K562 (cell line): ENCODE data around the gene SETX. TPM values are rescaled to one million over a fixed set of nuclear protein-coding genes. Genes with fewer than 3 reads are reported as not detected.

Experiments
- ATAC-seq: fragments of 200-7000 bp; cut with Tn5 transposase; 3 replicates; pipeline ENCODE4 v1.9.1; 2020; ENCODE audit warnings: moderate library complexity
- BruUV-seq: library from RNA; stranded (reverse); fragments of 400-500 nt; replicated peaks from 2 replicates; lab custom pipeline; 2021; lab: Mats Ljungman, UMichigan
- CTCF ChIA-PET: fragments of 300-600 bp; formaldehyde crosslinking; extraction: SDS; loops from one replicate; lab custom pipeline; 2021; ENCODE audit warnings: low intra/inter-chr PET ratio; lab: Yijun Ruan, JAX
- POLR2A ChIA-PET: fragments of 300-600, 350-650 bp; sonication (Branson Sonifier 250); formaldehyde crosslinking; extraction: SDS; loops from one replicate; lab custom pipeline; 2021; ENCODE audit warnings: antibody characterized with exemption, inconsistent platforms; lab: Yijun Ruan, JAX
- DNase-seq, 4 experiments: peaks; one replicate each; pipeline versions ENCODE4 v3.0.0 to v3.0.0-alpha.2; 2011 to 2018; ENCODE audit warnings: low spot score in 3 of 4, mixed read lengths in 3 of 4; ENCODE audit errors: extremely low read depth in 1 of 4
- FAIRE-seq: peaks from 2 replicates; lab custom pipeline; 2011; peaks lifted over from hg19 to GRCh38; lab: Jason Lieb, UNC
- H2AFZ ChIP-seq: 2 replicates; pipeline ENCODE4 v1.6.0; 2011; ENCODE audit warnings: low read depth, low read length, control low read depth, inconsistent platforms
- H3K27ac ChIP-seq: fragments of 200-600 bp; 3 replicates; pipeline ENCODE4 v1.8.0; 2011; ENCODE audit warnings: low read depth, mild to moderate bottlenecking, control low read depth, inconsistent platforms, low read length, moderate library complexity, mixed read lengths; ENCODE audit errors: extremely low read depth
- H3K27me3 ChIP-seq, 2 experiments: fragments of 300-600 bp in 1 of 2; 2 replicates in 1 of 2; 3 replicates in 1 of 2; pipeline versions ENCODE4 v1.6.0 to v1.8.0; 2011; ENCODE audit warnings: inconsistent platforms in 2 of 2, low read length in 2 of 2, mild to moderate bottlenecking in 1 of 2, mixed read lengths in 1 of 2, moderate library complexity in 1 of 2; ENCODE audit not compliant: control insufficient read depth in 2 of 2, insufficient read depth in 2 of 2
- H3K36me3 ChIP-seq: fragments of 300-600 bp; 3 replicates; pipeline ENCODE4 v1.8.0; 2011; ENCODE audit warnings: mild to moderate bottlenecking, low read length, inconsistent platforms; ENCODE audit not compliant: control insufficient read depth, insufficient read depth
- H3K4me1 ChIP-seq, 2 experiments: fragments of 200-600 bp in 1 of 2; replicated peaks in 1 of 2; 2 replicates in 1 of 2; 3 replicates in 1 of 2; pipeline versions ENCODE4 v1.5.1 to v1.8.0; 2011; ENCODE audit warnings: inconsistent platforms in 2 of 2, low read length in 2 of 2, mild to moderate bottlenecking in 1 of 2, mixed read lengths in 1 of 2, moderate library complexity in 1 of 2; ENCODE audit not compliant: control insufficient read depth in 2 of 2, insufficient read depth in 2 of 2
- H3K4me2 ChIP-seq: 2 replicates; pipeline ENCODE4 v1.6.1; 2011; ENCODE audit warnings: low read length, control low read depth, inconsistent platforms, mixed read lengths; ENCODE audit not compliant: insufficient read depth
- H3K4me3 ChIP-seq: fragments of 200-600 bp; sonication (generic), shearing (Covaris generic); 2 replicates; pipeline ENCODE4 v1.5.1; 2016; ENCODE audit warnings: control low read depth, inconsistent platforms
- H3K79me2 ChIP-seq: fragments of 200-600 bp; 3 replicates; pipeline ENCODE4 v1.8.0; 2011; ENCODE audit warnings: low read length, inconsistent platforms; ENCODE audit not compliant: control insufficient read depth, insufficient read depth
- H3K9ac ChIP-seq, 2 experiments: 2 replicates each; pipeline versions ENCODE4 v1.6.0 to v1.6.1; 2011; ENCODE audit warnings: low read depth in 2 of 2, low read length in 2 of 2, control low read depth in 1 of 2, inconsistent platforms in 1 of 2, mild to moderate bottlenecking in 1 of 2, mixed read lengths in 1 of 2; ENCODE audit not compliant: insufficient read depth in 1 of 2
- H3K9me1 ChIP-seq: one replicate; pipeline ENCODE4 v1.6.0; 2011; ENCODE audit warnings: inconsistent platforms, mild to moderate bottlenecking, low read length, moderate library complexity; ENCODE audit not compliant: control insufficient read depth, insufficient read depth
- H3K9me3 ChIP-seq: replicated peaks from 2 replicates; pipeline ENCODE4 v1.5.1; 2011; ENCODE audit warnings: low read depth, low read length, inconsistent platforms; ENCODE audit not compliant: control insufficient read depth, insufficient read depth
- H4K20me1 ChIP-seq: replicated peaks from 2 replicates; pipeline ENCODE4 v1.6.1; 2011; ENCODE audit warnings: low read length, inconsistent platforms, mixed read lengths; ENCODE audit not compliant: control insufficient read depth, insufficient read depth
- DIDO1 ChIP-seq: fragments of 450-650 bp; IDR thresholded peaks from 2 replicates; pipeline ENCODE4 v1.6.1; 2016; ENCODE audit warnings: low read depth, missing biosample characterization, missing genetic modification characterization
- GATA2 ChIP-seq: sonication (generic); formaldehyde crosslinking; IDR thresholded peaks from 2 replicates; pipeline ENCODE4 v1.4.0; 2020; ENCODE audit warnings: mild to moderate bottlenecking, missing genetic modification reagents
- HMGN3 ChIP-seq: IDR thresholded peaks from 2 replicates; pipeline ENCODE4 v1.6.1; 2011; ENCODE audit warnings: borderline replicate concordance, low read depth, mild to moderate bottlenecking, mixed read lengths, low read length; ENCODE audit not compliant: insufficient read length; ENCODE audit errors: extremely low read depth
- RBFOX2 ChIP-seq: fragments of 200-400 bp; formaldehyde crosslinking; IDR thresholded peaks from 2 replicates; pipeline ENCODE4 v1.6.1; 2017; ENCODE audit warnings: low read depth, mild to moderate bottlenecking, low read length, moderate library complexity
- ZNF384 ChIP-seq: IDR thresholded peaks from 2 replicates; pipeline ENCODE4 v1.6.1; 2012; ENCODE audit warnings: low read depth, low read length, improper control_type of control experiment
- WGBS: fragments of 100-300 bp; shearing (Covaris generic); methylation state at CpG from one replicate; pipeline ENCODE4 v1.1.6; 2016; ENCODE audit warnings: low coverage, mixed read lengths; ENCODE audit not compliant: insufficient coverage; ENCODE audit errors: missing lambda C conversion rate; 5-methylcytosine and 5-hydroxymethylcytosine counted together
- in situ Hi-C: fragments of 300-500 bp; cut with MboI; formaldehyde crosslinking; loops from 4 replicates; pipeline ENCODE4 v1.15.0; 2018; ENCODE audit warnings: inconsistent platforms, mixed read lengths
- intact Hi-C: fragments of 100-400 bp; cut with micrococcal nuclease; formaldehyde crosslinking; loops from 2 replicates; pipeline ENCODE4 v1.14.2; 2022
- polyA plus RNA-seq, 8 experiments: library from polyadenylated mRNA; depleted of rRNA in 4 of 8; stranded (reverse) in 5 of 8; unstranded in 3 of 8; fragments of >200 nt; fragmentation: Nextera tagmentation in 2 of 8; fragmentation: Illumina TruSeq in 1 of 8; extraction: Ambion mirVana in 2 of 8; extraction: Trizol in 1 of 8; gene quantifications; 2 replicates each; pipeline versions ENCODE4 v1.2.1 to v1.2.3, GENCODE V29; 2011 to 2014; ENCODE audit warnings: inconsistent platforms in 1 of 8, missing spikeins in 1 of 8
- total RNA-seq, 7 experiments: library from RNA; depleted of rRNA in 6 of 7; stranded (reverse); fragments of >200 nt in 6 of 7; fragmentation: Illumina TruSeq in 2 of 7; extraction: Trizol in 2 of 7; gene quantifications; 2 replicates each; pipeline versions ENCODE4 v1.2.1 to v1.2.3, GENCODE V29; 2011 to 2021; ENCODE audit warnings: low replicate concordance in 1 of 7
- TF ChIP-seq, protein P1 (sequence below): sonication (generic); formaldehyde crosslinking; IDR thresholded peaks from 2 replicates; pipeline ENCODE4 v1.8.0; 2022; ENCODE audit warnings: missing genetic modification reagents, mild to moderate bottlenecking, moderate library complexity, borderline replicate concordance
- TF ChIP-seq, protein P2 (sequence below): fragments of 250-450 bp; sonication (Bioruptor Pico); IDR thresholded peaks from 2 replicates; pipeline ENCODE4 v1.5.0; 2021

Gene SETX
- total and polyA plus RNA-seq, 9 of the 15 experiments (the other 6 are each of a cell fraction or from before 2014, with no cell fraction given) = 8.7 to 45.7 (median 28.7) TPM

DNA sequence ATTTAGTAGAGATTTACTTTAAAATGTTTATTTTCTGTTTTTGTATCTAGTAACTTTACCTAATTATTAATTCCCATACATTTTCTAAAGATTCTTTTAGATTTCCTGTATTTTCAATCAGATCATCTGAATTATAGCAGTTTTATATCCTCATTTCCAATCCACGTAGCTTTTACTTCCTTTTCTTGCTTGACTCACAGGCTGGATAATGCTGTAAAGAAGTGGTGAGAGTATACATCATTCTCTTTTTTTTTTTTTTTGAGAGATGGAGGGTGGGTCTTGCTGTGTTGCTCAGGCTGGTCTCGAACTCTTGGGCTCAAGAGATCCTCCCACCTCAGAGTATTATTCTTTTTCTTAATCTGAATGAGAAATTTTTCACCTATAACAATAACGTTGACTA is 11.2 kb upstream of the SETX start:
- Histone ChIP-seq H3K9ac (no peak overlapping the region), H4K20me1 (no peaks in the 10 kb centered on the region), H3K9me1 (no peaks in the 10 kb centered on the region), H3K79me2 (no peaks in the 10 kb centered on the region), H2AFZ (no peak overlapping the region; the same call in 1 of the 2 replicates), H3K27ac (no peak overlapping the region), H3K9me3 (no peaks in the 10 kb centered on the region), H3K36me3 (no peaks in the 10 kb centered on the region), H3K4me2 (no peak overlapping the region), H3K4me1 (no peaks in the 10 kb centered on the region), H3K27me3 (no peaks in the 10 kb centered on the region), H3K4me3 (no peak overlapping the region)
- no TSS peak for BruUV-seq
- FAIRE-seq (no peak), DNase-seq (no peak), ATAC-seq (no peak)
- POLR2A ChIA-PET = interaction anchor here (0.6 to 1.7 kb wide), 2 partner anchors 12 to 603 kb away, joined by 3 to 5 read pairs; no protein-coding TSS in a partner anchor
- CTCF ChIA-PET = no interaction called here
- 16% methylated on average over 3 of the region's 3 CpGs for WGBS
- no peak for TF ChIP-seq RBFOX2
- 0 out of 2 replicates have a peak, but pooled peaks have one; percentile 10 for TF ChIP-seq ZNF384
- intact Hi-C loops = loop anchor here (10.0 kb wide), 1 partner anchor 1061 kb away; no protein-coding TSS in a partner anchor
- in situ Hi-C loops = no loop called here

DNA sequence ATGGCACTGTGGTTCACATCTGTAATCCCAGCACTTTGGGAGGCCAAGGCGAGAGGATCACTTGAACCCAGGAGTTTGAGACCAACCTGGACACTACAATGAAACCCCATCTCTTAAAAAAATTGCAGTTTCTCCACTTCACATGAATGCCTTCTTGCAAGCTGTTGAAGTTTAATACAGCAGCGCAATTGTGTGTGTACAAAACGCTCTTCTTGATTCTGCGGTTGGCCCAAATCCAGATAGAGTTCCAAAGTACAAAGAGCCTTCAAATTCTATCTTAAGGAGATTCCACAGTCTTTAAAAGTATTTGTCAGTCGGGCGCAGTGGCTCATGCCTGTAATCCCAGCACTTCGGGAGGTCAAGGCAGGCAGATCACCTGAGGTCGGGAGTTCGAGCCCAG is 9.3 kb upstream of the SETX start:
- no peaks in the 10 kb centered on the region for H3K79me2 ChIP-seq
- CTCF ChIA-PET = no interaction called here
- ATAC-seq (no peak), DNase-seq (no peak), FAIRE-seq (no peak)
- H4K20me1 ChIP-seq = no peaks in the 10 kb centered on the region
- intact Hi-C loops = loop anchor here (10.0 kb wide), 1 partner anchor 1059 kb away; no protein-coding TSS in a partner anchor
- H3K4me1 ChIP-seq = no peaks in the 10 kb centered on the region
- H3K9ac ChIP-seq = no peak overlapping the region
- WGBS = 64% methylated on average over 9 of the region's 9 CpGs
- no peak overlapping the region for H3K4me2 ChIP-seq
- POLR2A ChIA-PET = no interaction called here
- H3K9me3 ChIP-seq = no peaks in the 10 kb centered on the region
- no peaks in the 10 kb centered on the region for H3K36me3 ChIP-seq
- in situ Hi-C loops = no loop called here
- no TSS peak for BruUV-seq
- no peaks in the 10 kb centered on the region for H3K27me3 ChIP-seq
- H2AFZ ChIP-seq = no peak overlapping the region
- H3K9me1 ChIP-seq = no peaks in the 10 kb centered on the region
- no peak overlapping the region for H3K4me3 ChIP-seq
- no peak overlapping the region for H3K27ac ChIP-seq
- TF ChIP-seq DIDO1 (tag) (no peak), HMGN3 (no peak), GATA2 (no peak)
- TF ChIP-seq, protein P1, sequence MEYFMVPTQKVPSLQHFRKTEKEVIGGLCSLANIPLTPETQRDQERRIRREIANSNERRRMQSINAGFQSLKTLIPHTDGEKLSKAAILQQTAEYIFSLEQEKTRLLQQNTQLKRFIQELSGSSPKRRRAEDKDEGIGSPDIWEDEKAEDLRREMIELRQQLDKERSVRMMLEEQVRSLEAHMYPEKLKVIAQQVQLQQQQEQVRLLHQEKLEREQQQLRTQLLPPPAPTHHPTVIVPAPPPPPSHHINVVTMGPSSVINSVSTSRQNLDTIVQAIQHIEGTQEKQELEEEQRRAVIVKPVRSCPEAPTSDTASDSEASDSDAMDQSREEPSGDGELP (CRISPR knock-in tag) = no peak
- TF ChIP-seq, protein P2, sequence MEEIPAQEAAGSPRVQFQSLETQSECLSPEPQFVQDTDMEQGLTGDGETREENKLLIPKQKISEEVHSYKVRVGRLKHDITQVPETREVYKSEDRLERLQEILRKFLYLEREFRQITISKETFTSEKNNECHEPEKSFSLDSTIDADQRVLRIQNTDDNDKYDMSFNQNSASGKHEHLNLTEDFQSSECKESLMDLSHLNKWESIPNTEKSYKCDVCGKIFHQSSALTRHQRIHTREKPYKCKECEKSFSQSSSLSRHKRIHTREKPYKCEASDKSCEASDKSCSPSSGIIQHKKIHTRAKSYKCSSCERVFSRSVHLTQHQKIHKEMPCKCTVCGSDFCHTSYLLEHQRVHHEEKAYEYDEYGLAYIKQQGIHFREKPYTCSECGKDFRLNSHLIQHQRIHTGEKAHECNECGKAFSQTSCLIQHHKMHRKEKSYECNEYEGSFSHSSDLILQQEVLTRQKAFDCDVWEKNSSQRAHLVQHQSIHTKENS = no peak
